HEK293 (cell line): Measurements from ENCODE around the gene TMEM60.

Experiments
- EGR2 ChIP-seq: fragments of 450-650 bp; formaldehyde crosslinking; IDR thresholded peaks from 2 replicates; pipeline ENCODE4 v1.5.1; 2016; ENCODE audit warnings: low read depth, missing biosample characterization, missing genetic modification characterization
- KLF16 ChIP-seq: fragments of 450-650 bp; formaldehyde crosslinking; IDR thresholded peaks from 2 replicates; pipeline ENCODE4 v1.5.1; 2017; ENCODE audit warnings: missing biosample characterization, missing genetic modification characterization
- KLF7 ChIP-seq: fragments of 450-650 bp; formaldehyde crosslinking; IDR thresholded peaks from 2 replicates; pipeline ENCODE4 v1.5.1; 2016; ENCODE audit warnings: missing biosample characterization, missing genetic modification characterization, borderline replicate concordance
- OVOL3 ChIP-seq: fragments of 450-650 bp; formaldehyde crosslinking; IDR thresholded peaks from 2 replicates; pipeline ENCODE4 v1.5.1; 2016; ENCODE audit warnings: missing biosample characterization, missing genetic modification characterization
- SCRT2 ChIP-seq: fragments of 450-650 bp; formaldehyde crosslinking; IDR thresholded peaks from 2 replicates; pipeline ENCODE4 v1.5.1; 2016; ENCODE audit warnings: missing biosample characterization, missing genetic modification characterization
- TCF7L2 ChIP-seq: IDR thresholded peaks from 2 replicates; pipeline ENCODE4 v1.6.1; 2011; ENCODE audit warnings: low read depth, mild to moderate bottlenecking, inconsistent platforms, low read length, moderate library complexity, borderline replicate concordance
- ZBTB20 ChIP-seq: fragments of 450-650 bp; formaldehyde crosslinking; IDR thresholded peaks from 2 replicates; pipeline ENCODE4 v1.5.1; 2016; ENCODE audit warnings: missing biosample characterization, missing genetic modification characterization
- ZFP41 ChIP-seq: fragments of 450-650 bp; formaldehyde crosslinking; IDR thresholded peaks from 2 replicates; pipeline ENCODE4 v1.5.1; 2016; ENCODE audit warnings: missing biosample characterization, missing genetic modification characterization, borderline replicate concordance
- ZNF121 ChIP-seq: fragments of 450-650 bp; formaldehyde crosslinking; IDR thresholded peaks from 2 replicates; pipeline ENCODE4 v1.5.1; 2016; ENCODE audit warnings: missing biosample characterization, missing genetic modification characterization
- ZNF169 ChIP-seq: fragments of 450-650 bp; formaldehyde crosslinking; IDR thresholded peaks from 2 replicates; pipeline ENCODE4 v1.5.1; 2016; ENCODE audit warnings: missing biosample characterization, missing genetic modification characterization
- ZNF211 ChIP-seq: fragments of 450-650 bp; formaldehyde crosslinking; IDR thresholded peaks from 2 replicates; pipeline ENCODE4 v1.5.1; 2016; ENCODE audit warnings: low read depth, missing biosample characterization, missing genetic modification characterization
- ZNF335 ChIP-seq: fragments of 450-650 bp; formaldehyde crosslinking; conservative IDR thresholded peaks from 2 replicates; pipeline ENCODE4 v1.5.1; 2016; ENCODE audit warnings: missing biosample characterization, missing genetic modification characterization
- ZNF394 ChIP-seq: fragments of 450-650 bp; formaldehyde crosslinking; IDR thresholded peaks from 2 replicates; pipeline ENCODE4 v1.5.1; 2016; ENCODE audit warnings: missing biosample characterization, missing genetic modification characterization, mild to moderate bottlenecking, moderate library complexity, borderline replicate concordance
- ZNF426 ChIP-seq: fragments of 450-650 bp; formaldehyde crosslinking; IDR thresholded peaks from 2 replicates; pipeline ENCODE4 v1.5.1; 2017; ENCODE audit warnings: missing biosample characterization, missing genetic modification characterization, mild to moderate bottlenecking, inconsistent platforms, moderate library complexity
- ZNF530 ChIP-seq: fragments of 450-650 bp; formaldehyde crosslinking; IDR thresholded peaks from 2 replicates; pipeline ENCODE4 v1.5.1; 2016; ENCODE audit warnings: low read depth, missing biosample characterization, missing genetic modification characterization
- ZNF560 ChIP-seq: fragments of 450-650 bp; formaldehyde crosslinking; IDR thresholded peaks from 2 replicates; pipeline ENCODE4 v1.5.1; 2017; ENCODE audit warnings: missing biosample characterization, missing genetic modification characterization, borderline replicate concordance
- ZNF623 ChIP-seq: fragments of 450-650 bp; formaldehyde crosslinking; IDR thresholded peaks from 2 replicates; pipeline ENCODE4 v1.5.1; 2016; ENCODE audit warnings: missing biosample characterization, missing genetic modification characterization
- ZNF626 ChIP-seq: fragments of 450-650 bp; sonication (Bioruptor Pico); formaldehyde crosslinking; IDR thresholded peaks from 2 replicates; pipeline ENCODE4 v1.5.1; 2018; ENCODE audit warnings: missing biosample characterization, missing genetic modification characterization, inconsistent platforms
- ZNF660 ChIP-seq: fragments of 450-650 bp; IDR thresholded peaks from 2 replicates; pipeline ENCODE4 v1.5.1; 2018; ENCODE audit warnings: missing biosample characterization, mild to moderate bottlenecking, missing genetic modification characterization
- ZNF776 ChIP-seq: fragments of 450-650 bp; formaldehyde crosslinking; IDR thresholded peaks from 2 replicates; pipeline ENCODE4 v1.5.0; 2017; ENCODE audit warnings: missing biosample characterization, missing genetic modification characterization, borderline replicate concordance
- ZNF792 ChIP-seq: fragments of 450-650 bp; formaldehyde crosslinking; IDR thresholded peaks from 2 replicates; pipeline ENCODE4 v1.5.1; 2016; ENCODE audit warnings: missing biosample characterization, missing genetic modification characterization
- TF ChIP-seq, protein P1 (sequence below): fragments of 450-650 bp; formaldehyde crosslinking; IDR thresholded peaks from 2 replicates; pipeline ENCODE4 v1.5.1; 2016; ENCODE audit warnings: missing biosample characterization, missing genetic modification characterization
- TF ChIP-seq, protein P2 (sequence below): fragments of 450-650 bp; formaldehyde crosslinking; IDR thresholded peaks from 2 replicates; pipeline ENCODE4 v1.5.1; 2016; ENCODE audit warnings: missing biosample characterization, missing genetic modification characterization
- TF ChIP-seq, protein P3 (sequence below): fragments of 450-650 bp; formaldehyde crosslinking; IDR thresholded peaks from 2 replicates; pipeline ENCODE4 v1.5.1; 2017; ENCODE audit warnings: missing biosample characterization, missing genetic modification characterization
- TF ChIP-seq, protein P4 (sequence below): sonication (generic); formaldehyde crosslinking; IDR thresholded peaks from 2 replicates; pipeline ENCODE4 v1.8.1; 2022; ENCODE audit warnings: mild to moderate bottlenecking, moderate library complexity, missing genetic modification reagents
- TF ChIP-seq, protein P5 (sequence below): fragments of 450-650 bp; formaldehyde crosslinking; IDR thresholded peaks from 2 replicates; pipeline ENCODE4 v1.5.1; 2016; ENCODE audit warnings: missing biosample characterization, missing genetic modification characterization
- TF ChIP-seq, protein P6 (sequence below): fragments of 450-650 bp; formaldehyde crosslinking; IDR thresholded peaks from 2 replicates; pipeline ENCODE4 v1.5.1; 2017; ENCODE audit warnings: missing biosample characterization, missing genetic modification characterization
- TF ChIP-seq, protein P7 (sequence below): fragments of 450-650 bp; formaldehyde crosslinking; IDR thresholded peaks from 2 replicates; pipeline ENCODE4 v1.5.1; 2016; ENCODE audit warnings: missing biosample characterization, missing genetic modification characterization, low read depth
- TF ChIP-seq, protein P8 (sequence below): fragments of 450-650 bp; formaldehyde crosslinking; IDR thresholded peaks from 2 replicates; pipeline ENCODE4 v1.5.1; 2016; ENCODE audit warnings: missing biosample characterization, missing genetic modification characterization

TMEM60 gene

DNA sequence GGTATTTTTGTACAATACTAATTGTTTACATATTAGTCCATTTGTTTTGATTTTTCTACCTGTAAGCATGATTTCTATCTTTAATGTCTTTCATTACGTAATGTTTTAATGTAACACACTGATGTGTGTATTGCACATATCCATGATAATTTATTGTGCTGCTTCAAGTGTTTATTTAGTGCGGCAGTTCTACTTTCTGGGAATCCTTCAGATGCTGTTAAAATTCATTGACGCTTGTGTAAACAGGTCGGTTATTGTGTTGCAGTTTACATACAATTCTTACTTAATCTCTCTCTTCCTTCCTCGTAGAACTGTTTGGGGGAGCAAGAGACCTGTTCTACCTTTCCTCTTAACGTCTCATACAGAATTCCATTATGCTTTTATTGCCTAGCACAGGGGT, 6.9 kb downstream of the TMEM60 start (continued):
- TF ChIP-seq, protein P1, sequence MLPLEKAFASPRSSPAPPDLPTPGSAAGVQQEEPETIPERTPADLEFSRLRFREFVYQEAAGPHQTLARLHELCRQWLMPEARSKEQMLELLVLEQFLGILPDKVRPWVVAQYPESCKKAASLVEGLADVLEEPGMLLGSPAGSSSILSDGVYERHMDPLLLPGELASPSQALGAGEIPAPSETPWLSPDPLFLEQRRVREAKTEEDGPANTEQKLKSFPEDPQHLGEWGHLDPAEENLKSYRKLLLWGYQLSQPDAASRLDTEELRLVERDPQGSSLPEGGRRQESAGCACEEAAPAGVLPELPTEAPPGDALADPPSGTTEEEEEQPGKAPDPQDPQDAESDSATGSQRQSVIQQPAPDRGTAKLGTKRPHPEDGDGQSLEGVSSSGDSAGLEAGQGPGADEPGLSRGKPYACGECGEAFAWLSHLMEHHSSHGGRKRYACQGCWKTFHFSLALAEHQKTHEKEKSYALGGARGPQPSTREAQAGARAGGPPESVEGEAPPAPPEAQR: no peak
- no peak for TF ChIP-seq ZBTB20
- TF ChIP-seq, protein P2, sequence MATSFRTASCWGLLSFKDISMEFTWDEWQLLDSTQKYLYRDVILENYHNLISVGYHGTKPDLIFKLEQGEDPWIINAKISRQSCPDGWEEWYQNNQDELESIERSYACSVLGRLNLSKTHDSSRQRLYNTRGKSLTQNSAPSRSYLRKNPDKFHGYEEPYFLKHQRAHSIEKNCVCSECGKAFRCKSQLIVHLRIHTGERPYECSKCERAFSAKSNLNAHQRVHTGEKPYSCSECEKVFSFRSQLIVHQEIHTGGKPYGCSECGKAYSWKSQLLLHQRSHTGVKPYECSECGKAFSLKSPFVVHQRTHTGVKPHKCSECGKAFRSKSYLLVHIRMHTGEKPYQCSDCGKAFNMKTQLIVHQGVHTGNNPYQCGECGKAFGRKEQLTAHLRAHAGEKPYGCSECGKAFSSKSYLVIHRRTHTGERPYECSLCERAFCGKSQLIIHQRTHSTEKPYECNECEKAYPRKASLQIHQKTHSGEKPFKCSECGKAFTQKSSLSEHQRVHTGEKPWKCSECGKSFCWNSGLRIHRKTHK (tag by site-specific recombination): no peak
- no peak for TF ChIP-seq ZNF121 (tag by site-specific recombination)
- peak; percentile 79 for TF ChIP-seq SCRT2 (tag by site-specific recombination)
- no peak for TF ChIP-seq ZNF792 (tag by site-specific recombination)
- TF ChIP-seq ZNF560 (tag by site-specific recombination): no peak
- no peak for TF ChIP-seq KLF16 (tag by site-specific recombination)
- TF ChIP-seq ZNF530 (tag by site-specific recombination): no peak
- TF ChIP-seq, protein P3, sequence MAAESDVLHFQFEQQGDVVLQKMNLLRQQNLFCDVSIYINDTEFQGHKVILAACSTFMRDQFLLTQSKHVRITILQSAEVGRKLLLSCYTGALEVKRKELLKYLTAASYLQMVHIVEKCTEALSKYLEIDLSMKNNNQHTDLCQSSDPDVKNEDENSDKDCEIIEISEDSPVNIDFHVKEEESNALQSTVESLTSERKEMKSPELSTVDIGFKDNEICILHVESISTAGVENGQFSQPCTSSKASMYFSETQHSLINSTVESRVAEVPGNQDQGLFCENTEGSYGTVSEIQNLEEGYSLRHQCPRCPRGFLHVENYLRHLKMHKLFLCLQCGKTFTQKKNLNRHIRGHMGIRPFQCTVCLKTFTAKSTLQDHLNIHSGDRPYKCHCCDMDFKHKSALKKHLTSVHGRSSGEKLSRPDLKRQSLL (tag by site-specific recombination): no peak
- TF ChIP-seq, protein P4, sequence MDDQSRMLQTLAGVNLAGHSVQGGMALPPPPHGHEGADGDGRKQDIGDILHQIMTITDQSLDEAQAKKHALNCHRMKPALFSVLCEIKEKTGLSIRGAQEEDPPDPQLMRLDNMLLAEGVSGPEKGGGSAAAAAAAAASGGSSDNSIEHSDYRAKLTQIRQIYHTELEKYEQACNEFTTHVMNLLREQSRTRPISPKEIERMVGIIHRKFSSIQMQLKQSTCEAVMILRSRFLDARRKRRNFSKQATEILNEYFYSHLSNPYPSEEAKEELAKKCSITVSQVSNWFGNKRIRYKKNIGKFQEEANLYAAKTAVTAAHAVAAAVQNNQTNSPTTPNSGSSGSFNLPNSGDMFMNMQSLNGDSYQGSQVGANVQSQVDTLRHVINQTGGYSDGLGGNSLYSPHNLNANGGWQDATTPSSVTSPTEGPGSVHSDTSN (CRISPR knock-in tag): no peak
- no peak for TF ChIP-seq ZFP41 (tag by site-specific recombination)
- no peak for TF ChIP-seq ZNF169 (tag by site-specific recombination)
- TF ChIP-seq, protein P5, sequence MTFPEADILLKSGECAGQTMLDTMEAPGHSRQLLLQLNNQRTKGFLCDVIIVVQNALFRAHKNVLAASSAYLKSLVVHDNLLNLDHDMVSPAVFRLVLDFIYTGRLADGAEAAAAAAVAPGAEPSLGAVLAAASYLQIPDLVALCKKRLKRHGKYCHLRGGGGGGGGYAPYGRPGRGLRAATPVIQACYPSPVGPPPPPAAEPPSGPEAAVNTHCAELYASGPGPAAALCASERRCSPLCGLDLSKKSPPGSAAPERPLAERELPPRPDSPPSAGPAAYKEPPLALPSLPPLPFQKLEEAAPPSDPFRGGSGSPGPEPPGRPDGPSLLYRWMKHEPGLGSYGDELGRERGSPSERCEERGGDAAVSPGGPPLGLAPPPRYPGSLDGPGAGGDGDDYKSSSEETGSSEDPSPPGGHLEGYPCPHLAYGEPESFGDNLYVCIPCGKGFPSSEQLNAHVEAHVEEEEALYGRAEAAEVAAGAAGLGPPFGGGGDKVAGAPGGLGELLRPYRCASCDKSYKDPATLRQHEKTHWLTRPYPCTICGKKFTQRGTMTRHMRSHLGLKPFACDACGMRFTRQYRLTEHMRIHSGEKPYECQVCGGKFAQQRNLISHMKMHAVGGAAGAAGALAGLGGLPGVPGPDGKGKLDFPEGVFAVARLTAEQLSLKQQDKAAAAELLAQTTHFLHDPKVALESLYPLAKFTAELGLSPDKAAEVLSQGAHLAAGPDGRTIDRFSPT (tag by site-specific recombination): no peak
- peak; percentile 50; the same call in 1 of the 2 replicates for TF ChIP-seq OVOL3 (tag by site-specific recombination)
- no peak for TF ChIP-seq ZNF660 (tag by site-specific recombination)
- no peak for TF ChIP-seq ZNF626
- TF ChIP-seq ZNF623 (tag by site-specific recombination): no peak
- no peak for TF ChIP-seq ZNF426 (tag by site-specific recombination)
- TF ChIP-seq, protein P6, sequence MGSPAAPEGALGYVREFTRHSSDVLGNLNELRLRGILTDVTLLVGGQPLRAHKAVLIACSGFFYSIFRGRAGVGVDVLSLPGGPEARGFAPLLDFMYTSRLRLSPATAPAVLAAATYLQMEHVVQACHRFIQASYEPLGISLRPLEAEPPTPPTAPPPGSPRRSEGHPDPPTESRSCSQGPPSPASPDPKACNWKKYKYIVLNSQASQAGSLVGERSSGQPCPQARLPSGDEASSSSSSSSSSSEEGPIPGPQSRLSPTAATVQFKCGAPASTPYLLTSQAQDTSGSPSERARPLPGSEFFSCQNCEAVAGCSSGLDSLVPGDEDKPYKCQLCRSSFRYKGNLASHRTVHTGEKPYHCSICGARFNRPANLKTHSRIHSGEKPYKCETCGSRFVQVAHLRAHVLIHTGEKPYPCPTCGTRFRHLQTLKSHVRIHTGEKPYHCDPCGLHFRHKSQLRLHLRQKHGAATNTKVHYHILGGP (tag by site-specific recombination): peak; percentile 99
- TF ChIP-seq ZNF776 (tag by site-specific recombination): no peak
- TF ChIP-seq ZNF211 (tag by site-specific recombination): no peak
- TF ChIP-seq KLF7: no peak
- TF ChIP-seq ZNF394 (tag by site-specific recombination): no peak
- TF ChIP-seq ZNF335: no peak
- TF ChIP-seq EGR2: no peak
- TF ChIP-seq, protein P7, sequence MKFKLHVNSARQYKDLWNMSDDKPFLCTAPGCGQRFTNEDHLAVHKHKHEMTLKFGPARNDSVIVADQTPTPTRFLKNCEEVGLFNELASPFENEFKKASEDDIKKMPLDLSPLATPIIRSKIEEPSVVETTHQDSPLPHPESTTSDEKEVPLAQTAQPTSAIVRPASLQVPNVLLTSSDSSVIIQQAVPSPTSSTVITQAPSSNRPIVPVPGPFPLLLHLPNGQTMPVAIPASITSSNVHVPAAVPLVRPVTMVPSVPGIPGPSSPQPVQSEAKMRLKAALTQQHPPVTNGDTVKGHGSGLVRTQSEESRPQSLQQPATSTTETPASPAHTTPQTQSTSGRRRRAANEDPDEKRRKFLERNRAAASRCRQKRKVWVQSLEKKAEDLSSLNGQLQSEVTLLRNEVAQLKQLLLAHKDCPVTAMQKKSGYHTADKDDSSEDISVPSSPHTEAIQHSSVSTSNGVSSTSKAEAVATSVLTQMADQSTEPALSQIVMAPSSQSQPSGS (tag by site-specific recombination): peak; percentile 96
- no peak for TF ChIP-seq TCF7L2
- TF ChIP-seq, protein P8, sequence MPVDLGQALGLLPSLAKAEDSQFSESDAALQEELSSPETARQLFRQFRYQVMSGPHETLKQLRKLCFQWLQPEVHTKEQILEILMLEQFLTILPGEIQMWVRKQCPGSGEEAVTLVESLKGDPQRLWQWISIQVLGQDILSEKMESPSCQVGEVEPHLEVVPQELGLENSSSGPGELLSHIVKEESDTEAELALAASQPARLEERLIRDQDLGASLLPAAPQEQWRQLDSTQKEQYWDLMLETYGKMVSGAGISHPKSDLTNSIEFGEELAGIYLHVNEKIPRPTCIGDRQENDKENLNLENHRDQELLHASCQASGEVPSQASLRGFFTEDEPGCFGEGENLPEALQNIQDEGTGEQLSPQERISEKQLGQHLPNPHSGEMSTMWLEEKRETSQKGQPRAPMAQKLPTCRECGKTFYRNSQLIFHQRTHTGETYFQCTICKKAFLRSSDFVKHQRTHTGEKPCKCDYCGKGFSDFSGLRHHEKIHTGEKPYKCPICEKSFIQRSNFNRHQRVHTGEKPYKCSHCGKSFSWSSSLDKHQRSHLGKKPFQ (tag by site-specific recombination): peak; percentile 49; the same call in 1 of the 2 replicates
